ENCODE measurements around the gene POLD1.

GRCh38 chr19:50420808-50421207 lies 36.7 kb downstream of the POLD1 start:
- TF ChIP-seq CTCF (IDR thresholded peaks at IDR 0.05) (no peak), POLR2A (IDR thresholded peaks at IDR 0.05) (no peak)

All from right lobe of liver (tissue), 4 donors.